Naive B cell (primary cell): Measurements from ENCODE around the gene ACO1. TPM values are rescaled to one million over a fixed set of nuclear protein-coding genes. Genes with fewer than 3 reads are reported as not detected.

ENCODE experiments used
- ATAC-seq, 2 donors: fragments of 150-1000 bp; cut with Tn5 transposase; 2 replicates each; pipeline ENCODE4 v1.10.0; 2021; ENCODE audit warnings: low read depth in 2 of 2, mild to moderate bottlenecking in 2 of 2, moderate library complexity in 2 of 2
- DNase-seq: peaks from one replicate; pipeline ENCODE4 v3.0.0; 2022
- H3K27ac Mint-ChIP-seq, 6 donors: one replicate each; pipeline ENCODE4 v1.8.0; 2020 to 2022; ENCODE audit warnings: mild to moderate bottlenecking in 6 of 6, mixed read lengths in 6 of 6, moderate library complexity in 5 of 6, inconsistent platforms in 2 of 6
- H3K27me3 Mint-ChIP-seq, 3 donors: one replicate each; pipeline ENCODE4 v1.8.0; 2021 to 2022; ENCODE audit warnings: mixed read lengths in 3 of 3, mild to moderate bottlenecking in 1 of 3
- H3K36me3 Mint-ChIP-seq, 2 donors: one replicate each; pipeline ENCODE4 v1.8.0; 2020 to 2022; ENCODE audit warnings: mixed read lengths in 2 of 2, inconsistent platforms in 1 of 2, mild to moderate bottlenecking in 1 of 2
- H3K4me1 Mint-ChIP-seq, 3 donors: one replicate each; pipeline ENCODE4 v1.8.0; 2020 to 2022; ENCODE audit warnings: mixed read lengths in 3 of 3, inconsistent platforms in 1 of 3, mild to moderate bottlenecking in 1 of 3, moderate library complexity in 1 of 3
- H3K4me3 Mint-ChIP-seq, 8 donors: one replicate each; pipeline ENCODE4 v1.8.0; 2020 to 2022; ENCODE audit warnings: mild to moderate bottlenecking in 8 of 8, mixed read lengths in 8 of 8, moderate library complexity in 8 of 8, inconsistent platforms in 2 of 8
- H3K9me3 Mint-ChIP-seq, 7 donors: one replicate each; pipeline ENCODE4 v1.8.0; 2020 to 2022; ENCODE audit warnings: mixed read lengths in 7 of 7, mild to moderate bottlenecking in 5 of 7, inconsistent platforms in 2 of 7, moderate library complexity in 1 of 7
- polyA plus RNA-seq, 6 donors: library from polyadenylated mRNA; unstranded; fragments of 300-500 nt; fragmentation: Illumina TruSeq; gene quantifications; one replicate each; pipeline ENCODE4 v1.2.3, GENCODE V29; 2021; ENCODE audit warnings: low read depth in 6 of 6

Gene ACO1
- polyA plus RNA-seq, 6 donors from 2014 or later = 6.2 to 10.4 (median 7.4) TPM

DNA sequence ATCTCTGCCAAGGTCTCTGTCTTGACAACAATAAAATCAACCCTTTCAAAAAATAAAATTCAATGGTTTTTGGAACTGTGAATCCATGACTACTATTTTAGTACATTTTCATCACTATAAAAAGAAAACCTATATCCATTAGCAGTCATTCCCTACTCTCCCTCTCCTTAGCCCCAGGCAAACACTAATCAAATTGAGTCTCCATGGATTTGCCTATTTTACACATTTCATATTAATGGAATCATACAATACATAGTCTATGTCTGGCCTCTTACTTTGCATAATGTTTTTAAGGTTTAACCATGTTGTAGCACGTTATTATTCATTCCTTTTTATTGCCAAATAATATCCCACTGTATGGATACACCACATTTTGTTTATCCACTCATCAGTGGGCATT lies 117.4 kb downstream of the ACO1 start:
- Mint-ChIP-seq H3K36me3 (peaks cover 6 to 25% of the 10 kb centered on the region in 2 donors), H3K27me3 (no peaks in the 10 kb centered on the region), H3K4me3 (no peak overlapping the region), H3K4me1 (peaks cover 0 to 11% (median 7%) of the 10 kb centered on the region in 3 donors), H3K27ac (no peak overlapping the region), H3K9me3 (no peaks in the 10 kb centered on the region)
- ATAC-seq (no peak), DNase-seq (no peak)

DNA sequence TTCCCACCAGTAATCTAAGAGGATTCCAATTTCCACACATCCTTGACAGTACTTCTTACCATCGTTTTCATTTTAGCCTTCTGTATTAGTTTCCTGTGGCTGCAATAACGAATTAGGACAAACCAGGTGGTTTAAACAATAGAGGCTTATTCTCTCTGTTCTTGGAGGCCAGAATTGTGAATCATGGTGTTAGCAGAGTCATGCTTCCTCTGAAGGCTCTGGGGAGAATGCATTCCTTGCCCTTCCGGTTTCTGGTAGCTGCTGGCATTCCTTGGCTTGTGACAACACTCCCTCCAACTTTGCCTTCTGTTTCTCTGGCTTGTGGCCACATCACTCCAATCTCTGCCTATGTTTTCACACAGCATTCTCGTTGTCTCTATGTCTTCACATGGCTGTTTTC lies 118.0 kb downstream of the ACO1 start:
- Mint-ChIP-seq H3K4me3 (no peak overlapping the region), H3K36me3 (peaks cover 6 to 24% of the 10 kb centered on the region in 2 donors), H3K27ac (peak overlapping the region in 1 of 6 donors; percentile 5), H3K9me3 (no peaks in the 10 kb centered on the region), H3K4me1 (peaks cover 0 to 11% (median 7%) of the 10 kb centered on the region in 3 donors), H3K27me3 (no peaks in the 10 kb centered on the region)
- ATAC-seq (no peak), DNase-seq (no peak)

DNA sequence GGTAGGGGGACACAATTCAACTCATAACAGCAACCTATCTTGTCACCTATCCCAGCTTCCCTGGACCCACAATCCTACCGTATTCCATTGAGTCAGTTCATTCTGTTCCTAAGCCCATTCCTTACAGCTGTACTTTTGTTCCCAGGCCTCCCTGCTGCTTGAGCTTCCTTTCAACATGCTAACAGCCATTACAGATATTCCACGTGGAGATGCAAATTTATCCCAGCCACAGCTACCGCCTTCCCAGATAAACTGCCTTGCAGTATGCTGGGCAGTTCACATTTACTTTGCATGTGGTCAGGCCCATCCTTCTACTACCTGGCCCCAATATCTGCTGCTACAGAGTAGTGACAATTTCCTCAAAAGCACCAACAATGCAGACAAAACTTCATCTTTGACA lies 118.6 kb downstream of the ACO1 start:
- Mint-ChIP-seq H3K27ac (peak overlapping the region in 1 of 6 donors; percentile 60), H3K9me3 (no peaks in the 10 kb centered on the region), H3K27me3 (no peaks in the 10 kb centered on the region), H3K36me3 (peaks cover 5 to 23% of the 10 kb centered on the region in 2 donors), H3K4me1 (peaks cover 0 to 11% (median 7%) of the 10 kb centered on the region in 3 donors), H3K4me3 (no peak overlapping the region)
- DNase-seq (no peak), ATAC-seq (no peak)

Other genes starting within 250 kb of the ACO1 start
- 10 to 100 TPM in 5 of 6 donors, 1 to 10 TPM in 1; 7.9 to 21.5 (median 17.9) TPM for gene RIGI, start 141.6 kb downstream of the ACO1 start, polyA plus RNA-seq
- 100 to 1,000 TPM in 1 of 6 donors, 10 to 100 TPM in 5; 28.8 to 107 (median 80.0) TPM for gene SMIM27, start 167.7 kb downstream of the ACO1 start, polyA plus RNA-seq
- 10 to 100 TPM; 22.5 to 39.9 (median 26.9) TPM for gene TOPORS, start 167.9 kb downstream of the ACO1 start, polyA plus RNA-seq
- gene NDUFB6, start 188.5 kb downstream of the ACO1 start, polyA plus RNA-seq = 10 to 100 TPM; 51.5 to 84.4 (median 60.3) TPM